Endothelial cell of umbilical vein (primary cell): ENCODE results near the gene PRKG1. TPM values are rescaled to one million over a fixed set of nuclear protein-coding genes. Genes with fewer than 3 reads are reported as not detected.

Experiments
- BruUV-seq: library from RNA; stranded (reverse); fragments of 400-500 nt; replicated peaks from 2 replicates; lab custom pipeline; 2021; lab: Mats Ljungman, UMichigan
- CTCF ChIA-PET: fragments of 300-600, 350-600 bp; sonication (Branson Sonifier 250); formaldehyde crosslinking; loops from one replicate; lab custom pipeline; 2021; ENCODE audit warnings: antibody characterized with exemption, inconsistent platforms; lab: Charles Lee
- POLR2A ChIA-PET: fragments of 300-600, 350-600 bp; sonication (Branson Sonifier 250); formaldehyde crosslinking; loops from one replicate; lab custom pipeline; 2021; ENCODE audit warnings: antibody characterized with exemption, inconsistent platforms; lab: Charles Lee
- DNase-seq: peaks from one replicate; pipeline ENCODE4 v3.0.0-alpha.2; 2011; ENCODE audit warnings: low read depth, low spot score
- FAIRE-seq: peaks from 2 replicates; lab custom pipeline; 2011; peaks lifted over from hg19 to GRCh38; lab: Jason Lieb, UNC
- H2AFZ ChIP-seq: 2 replicates; pipeline ENCODE4 v1.6.0; 2012; ENCODE audit warnings: low read depth, low read length, control low read depth, inconsistent platforms
- H3K27ac ChIP-seq: 2 replicates; pipeline ENCODE4 v1.5.1; 2011; ENCODE audit warnings: low read depth, mild to moderate bottlenecking, control low read depth, low read length, moderate library complexity; ENCODE audit not compliant: insufficient read depth
- H3K27me3 ChIP-seq, 2 experiments: 2 replicates each; pipeline versions ENCODE4 v1.6.0 to v1.6.1; 2011; ENCODE audit warnings: low read length in 2 of 2, mixed read lengths in 1 of 2; ENCODE audit not compliant: control insufficient read depth in 2 of 2, insufficient read depth in 2 of 2
- H3K36me3 ChIP-seq, 2 experiments: 2 replicates in 1 of 2; 3 replicates in 1 of 2; pipeline ENCODE4 v1.5.1; 2011; ENCODE audit warnings: low read length in 2 of 2, mild to moderate bottlenecking in 1 of 2, moderate library complexity in 1 of 2; ENCODE audit not compliant: control insufficient read depth in 2 of 2, insufficient read depth in 2 of 2; ENCODE audit errors: extremely low read depth in 1 of 2
- H3K4me1 ChIP-seq: 3 replicates; pipeline ENCODE4 v1.5.1; 2011; ENCODE audit warnings: mild to moderate bottlenecking, low read length; ENCODE audit not compliant: control insufficient read depth, insufficient read depth; ENCODE audit errors: extremely low read depth
- H3K4me2 ChIP-seq: 2 replicates; pipeline ENCODE4 v1.6.1; 2011; ENCODE audit warnings: low read length, control low read depth, mixed read lengths; ENCODE audit not compliant: insufficient read depth
- H3K4me3 ChIP-seq, 3 experiments: fragments of 200-600 bp in 1 of 3; sonication (generic), shearing (Covaris generic) in 1 of 3; replicated peaks in 1 of 3; 2 replicates each; pipeline ENCODE4 v1.5.1; 2011 to 2016; ENCODE audit warnings: control low read depth in 3 of 3, low read length in 3 of 3, mild to moderate bottlenecking in 2 of 3, inconsistent platforms in 1 of 3, low read depth in 1 of 3, moderate library complexity in 1 of 3; ENCODE audit not compliant: insufficient read depth in 1 of 3
- H3K79me2 ChIP-seq: 2 replicates; pipeline ENCODE4 v1.6.0; 2012; ENCODE audit warnings: low read length, inconsistent platforms; ENCODE audit not compliant: control insufficient read depth, insufficient read depth
- H3K9ac ChIP-seq: replicated peaks from 2 replicates; pipeline ENCODE3; 2011; ENCODE audit warnings: low read length, control low read depth; ENCODE audit not compliant: insufficient read depth; ENCODE audit errors: extremely low read depth
- H3K9me1 ChIP-seq: replicated peaks from 3 replicates; pipeline ENCODE4 v1.6.0; 2011; ENCODE audit warnings: mild to moderate bottlenecking, low read length; ENCODE audit not compliant: control insufficient read depth, insufficient read depth; ENCODE audit errors: extremely low read depth
- H3K9me3 ChIP-seq: replicated peaks from 2 replicates; pipeline ENCODE4 v1.5.1; 2012; ENCODE audit warnings: low read length, inconsistent platforms; ENCODE audit not compliant: control insufficient read depth, insufficient read depth
- H4K20me1 ChIP-seq: replicated peaks from 2 replicates; pipeline ENCODE3; 2011; ENCODE audit warnings: mild to moderate bottlenecking, low read length; ENCODE audit not compliant: control insufficient read depth, insufficient read depth; ENCODE audit errors: extremely low read depth
- EZH2 ChIP-seq: IDR thresholded peaks from 2 replicates; pipeline ENCODE4 v1.6.1; 2012; ENCODE audit warnings: borderline replicate concordance, low read depth, mild to moderate bottlenecking, moderate library complexity, low read length, inconsistent platforms; ENCODE audit not compliant: severe bottlenecking
- FOS ChIP-seq: IDR thresholded peaks from 2 replicates; pipeline ENCODE4 v1.6.1; 2011; ENCODE audit warnings: mild to moderate bottlenecking, low read length, moderate library complexity, borderline replicate concordance; ENCODE audit not compliant: insufficient read depth
- GATA2 ChIP-seq: IDR thresholded peaks from 2 replicates; pipeline ENCODE4 v1.7.0; 2011; ENCODE audit warnings: low read depth, mild to moderate bottlenecking, moderate library complexity, mixed read lengths, low read length; ENCODE audit not compliant: insufficient read length, insufficient read depth
- JUN ChIP-seq: IDR thresholded peaks from 2 replicates; pipeline ENCODE4 v1.6.1; 2011; ENCODE audit warnings: borderline replicate concordance, low read depth; ENCODE audit not compliant: insufficient read length, insufficient read depth
- MAX ChIP-seq: IDR thresholded peaks from 2 replicates; pipeline ENCODE4 v1.6.1; 2011; ENCODE audit not compliant: insufficient read depth, insufficient read length
- POLR2A ChIP-seq: IDR thresholded peaks from 2 replicates; pipeline ENCODE4 v1.6.1; 2012; ENCODE audit warnings: low read depth, mild to moderate bottlenecking, control low read depth, low read length
- POLR2AphosphoS5 ChIP-seq: IDR thresholded peaks from 2 replicates; pipeline ENCODE4 v1.6.1; 2012; ENCODE audit warnings: low read depth, mild to moderate bottlenecking, control low read depth, low read length, moderate library complexity; ENCODE audit not compliant: insufficient read depth
- dilution Hi-C: fragments of 300-500 bp; cut with MboI; formaldehyde crosslinking; loops from one replicate; pipeline ENCODE4 v1.15.0; 2019; ENCODE audit warnings: low sequenced_read_pairs; ENCODE audit not compliant: extremely low pct_ligation_motif_present
- intact Hi-C: fragments of 100-400 bp; cut with micrococcal nuclease; formaldehyde crosslinking; loops from one replicate; pipeline ENCODE4 v1.10.0; 2022
- polyA plus RNA-seq, 4 experiments: library from polyadenylated mRNA; depleted of rRNA in 3 of 4; stranded (reverse) in 3 of 4; unstranded in 1 of 4; fragments of >200 nt; gene quantifications; 2 replicates each; pipeline versions ENCODE4 v1.2.1 to v1.2.3, GENCODE V29; 2011 to 2012; ENCODE audit warnings: missing spikeins in 1 of 4
- total RNA-seq: library from RNA; stranded (reverse); gene quantifications from 2 replicates; pipeline ENCODE4 v1.2.3, GENCODE V29; 2021
- TF ChIP-seq, protein P1 (sequence below), 2 donors: IDR thresholded peaks; 1 replicate in 1 of 2; 2 replicates in 1 of 2; pipeline ENCODE4 v1.5.1; 2011; ENCODE audit warnings: low read length in 2 of 2, mild to moderate bottlenecking in 2 of 2, moderate library complexity in 2 of 2, control low read depth in 1 of 2, inconsistent platforms in 1 of 2, low read depth in 1 of 2; ENCODE audit not compliant: insufficient read depth in 1 of 2; ENCODE audit errors: extremely low read depth in 1 of 2

Gene PRKG1
- total and polyA plus RNA-seq, 2 donors (not counting 3 experiments of a cell fraction or from before 2014, with no cell fraction given): 0.01 to 0.18 TPM

GRCh38 chr10:51564896-51565510 lies 490.7 kb downstream of the PRKG1 start:
- no peaks in the 10 kb centered on the region for H3K79me2 ChIP-seq
- FAIRE-seq (no peak), DNase-seq (no peak)
- intact Hi-C loops: no loop called here
- H3K27ac ChIP-seq: no peak overlapping the region
- no peak overlapping the region for H3K4me3 ChIP-seq
- no peaks in the 10 kb centered on the region for H3K9me3 ChIP-seq
- H3K4me1 ChIP-seq: no peaks in the 10 kb centered on the region
- dilution Hi-C loops: no loop called here
- H3K9me1 ChIP-seq: no peaks in the 10 kb centered on the region
- no peak overlapping the region for H3K9ac ChIP-seq
- ChIA-PET CTCF (interaction anchor here (1.2 to 1.6 kb wide), 2 partner anchors 17 to 30 kb away, joined by 3 read pairs; no protein-coding TSS in a partner anchor), POLR2A (no interaction called here)
- no peak overlapping the region for H2AFZ ChIP-seq
- H3K4me2 ChIP-seq: no peak overlapping the region
- no TSS peak for BruUV-seq
- peaks cover 0 to 2% of the 10 kb centered on the region in 2 experiments for H3K27me3 ChIP-seq
- H3K36me3 ChIP-seq: no peaks in the 10 kb centered on the region
- no peaks in the 10 kb centered on the region for H4K20me1 ChIP-seq
- TF ChIP-seq JUN (no peak), POLR2A (no peak), GATA2 (no peak), POLR2AphosphoS5 (no peak), MAX (no peak), FOS (no peak), EZH2 (no peak)
- TF ChIP-seq, protein P1, sequence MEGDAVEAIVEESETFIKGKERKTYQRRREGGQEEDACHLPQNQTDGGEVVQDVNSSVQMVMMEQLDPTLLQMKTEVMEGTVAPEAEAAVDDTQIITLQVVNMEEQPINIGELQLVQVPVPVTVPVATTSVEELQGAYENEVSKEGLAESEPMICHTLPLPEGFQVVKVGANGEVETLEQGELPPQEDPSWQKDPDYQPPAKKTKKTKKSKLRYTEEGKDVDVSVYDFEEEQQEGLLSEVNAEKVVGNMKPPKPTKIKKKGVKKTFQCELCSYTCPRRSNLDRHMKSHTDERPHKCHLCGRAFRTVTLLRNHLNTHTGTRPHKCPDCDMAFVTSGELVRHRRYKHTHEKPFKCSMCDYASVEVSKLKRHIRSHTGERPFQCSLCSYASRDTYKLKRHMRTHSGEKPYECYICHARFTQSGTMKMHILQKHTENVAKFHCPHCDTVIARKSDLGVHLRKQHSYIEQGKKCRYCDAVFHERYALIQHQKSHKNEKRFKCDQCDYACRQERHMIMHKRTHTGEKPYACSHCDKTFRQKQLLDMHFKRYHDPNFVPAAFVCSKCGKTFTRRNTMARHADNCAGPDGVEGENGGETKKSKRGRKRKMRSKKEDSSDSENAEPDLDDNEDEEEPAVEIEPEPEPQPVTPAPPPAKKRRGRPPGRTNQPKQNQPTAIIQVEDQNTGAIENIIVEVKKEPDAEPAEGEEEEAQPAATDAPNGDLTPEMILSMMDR (IDR thresholded peaks at IDR 0.05; ENCODE audit: extremely low read depth in 1 of 2, insufficient read depth in 1 of 2, low read depth in 1 of 2, low read length in 2 of 2): no peak
